ENCODE results near the gene EPS8L2.

- TF ChIP-seq CTCF (conservative IDR thresholded peaks at IDR 0.05; ENCODE audit: low read depth, low read length) (no peak), POLR2A (IDR thresholded peaks at IDR 0.05; ENCODE audit: low read depth, low read length) (no peak), SMC3 (IDR thresholded peaks at IDR 0.05; ENCODE audit: low read depth, low read length) (no peak), RFX5 (IDR thresholded peaks at IDR 0.05; ENCODE audit: low read depth, low read length) (no peak), RCOR1 (IDR thresholded peaks at IDR 0.05; ENCODE audit: insufficient replicate concordance, low read length) (no peak), CHD1 (IDR thresholded peaks at IDR 0.05; ENCODE audit: low read depth, low read length) (no peak), NFE2L2 (IDR thresholded peaks at IDR 0.05; ENCODE audit: low read depth, low read length) (no peak), MXI1 (IDR thresholded peaks at IDR 0.05; ENCODE audit: borderline replicate concordance, low read depth, low read length) (no peak), MAFK (IDR thresholded peaks at IDR 0.05; ENCODE audit: low read depth, low read length) (no peak), ELK1 (IDR thresholded peaks at IDR 0.05; ENCODE audit: borderline replicate concordance, low read depth, low read length) (no peak), USF2 (IDR thresholded peaks at IDR 0.05; ENCODE audit: low read depth, low read length) (no peak), MAZ (IDR thresholded peaks at IDR 0.05; ENCODE audit: borderline replicate concordance, low read depth, low read length) (no peak), RAD21 (IDR thresholded peaks at IDR 0.05; ENCODE audit: low read length) (no peak)
Measured at GRCh38 chr11:699753-700152, 6.3 kb upstream of the EPS8L2 start.
